Measurements from ENCODE around the gene CNTN4.

Gene CNTN4

GRCh38 chr3:2784627-2785026 lies 686.0 kb downstream of the CNTN4 start:
- Histone ChIP-seq H3K4me3 (ENCODE audit: low read length) (no peak overlapping the region), H4K20me1 (ENCODE audit: insufficient read depth, low read length) (no peaks in the 10 kb centered on the region), H2AFZ (ENCODE audit: low read length) (no peak overlapping the region), H3K9ac (ENCODE audit: low read length) (no peak overlapping the region), H3K4me2 (ENCODE audit: low read depth, low read length) (no peak overlapping the region), H3K9me2 (replicated peaks; ENCODE audit: insufficient read depth, low read length) (no peaks in the 10 kb centered on the region), H3K79me2 (ENCODE audit: low read length) (no peaks in the 10 kb centered on the region), H3K4me1 (ENCODE audit: low read length) (peaks cover 6% of the 10 kb centered on the region; the same call in 1 of the 2 replicates), H3F3A (ENCODE audit: insufficient read depth, low read length) (no peaks in the 10 kb centered on the region), H3K36me3 (replicated peaks; ENCODE audit: insufficient read depth, low read length) (no peaks in the 10 kb centered on the region), H3K27me3 (replicated peaks; ENCODE audit: insufficient read depth, low read length) (no peaks in the 10 kb centered on the region), H3K27ac (ENCODE audit: low read length) (no peak overlapping the region), H3K9me3 (replicated peaks; ENCODE audit: insufficient read depth, low read length) (no peaks in the 10 kb centered on the region)
- DNase-seq: no peak
- no peak for TF ChIP-seq EZH2phosphoT487 (IDR thresholded peaks at IDR 0.05; ENCODE audit: low read length)
- TF ChIP-seq, protein P1, sequence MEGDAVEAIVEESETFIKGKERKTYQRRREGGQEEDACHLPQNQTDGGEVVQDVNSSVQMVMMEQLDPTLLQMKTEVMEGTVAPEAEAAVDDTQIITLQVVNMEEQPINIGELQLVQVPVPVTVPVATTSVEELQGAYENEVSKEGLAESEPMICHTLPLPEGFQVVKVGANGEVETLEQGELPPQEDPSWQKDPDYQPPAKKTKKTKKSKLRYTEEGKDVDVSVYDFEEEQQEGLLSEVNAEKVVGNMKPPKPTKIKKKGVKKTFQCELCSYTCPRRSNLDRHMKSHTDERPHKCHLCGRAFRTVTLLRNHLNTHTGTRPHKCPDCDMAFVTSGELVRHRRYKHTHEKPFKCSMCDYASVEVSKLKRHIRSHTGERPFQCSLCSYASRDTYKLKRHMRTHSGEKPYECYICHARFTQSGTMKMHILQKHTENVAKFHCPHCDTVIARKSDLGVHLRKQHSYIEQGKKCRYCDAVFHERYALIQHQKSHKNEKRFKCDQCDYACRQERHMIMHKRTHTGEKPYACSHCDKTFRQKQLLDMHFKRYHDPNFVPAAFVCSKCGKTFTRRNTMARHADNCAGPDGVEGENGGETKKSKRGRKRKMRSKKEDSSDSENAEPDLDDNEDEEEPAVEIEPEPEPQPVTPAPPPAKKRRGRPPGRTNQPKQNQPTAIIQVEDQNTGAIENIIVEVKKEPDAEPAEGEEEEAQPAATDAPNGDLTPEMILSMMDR (IDR thresholded peaks at IDR 0.05; ENCODE audit: low read length): no peak
- no peak for TF ChIP-seq EZH2 (optimal IDR thresholded peaks at IDR 0.05; ENCODE audit: low read depth, low read length)

DNA sequence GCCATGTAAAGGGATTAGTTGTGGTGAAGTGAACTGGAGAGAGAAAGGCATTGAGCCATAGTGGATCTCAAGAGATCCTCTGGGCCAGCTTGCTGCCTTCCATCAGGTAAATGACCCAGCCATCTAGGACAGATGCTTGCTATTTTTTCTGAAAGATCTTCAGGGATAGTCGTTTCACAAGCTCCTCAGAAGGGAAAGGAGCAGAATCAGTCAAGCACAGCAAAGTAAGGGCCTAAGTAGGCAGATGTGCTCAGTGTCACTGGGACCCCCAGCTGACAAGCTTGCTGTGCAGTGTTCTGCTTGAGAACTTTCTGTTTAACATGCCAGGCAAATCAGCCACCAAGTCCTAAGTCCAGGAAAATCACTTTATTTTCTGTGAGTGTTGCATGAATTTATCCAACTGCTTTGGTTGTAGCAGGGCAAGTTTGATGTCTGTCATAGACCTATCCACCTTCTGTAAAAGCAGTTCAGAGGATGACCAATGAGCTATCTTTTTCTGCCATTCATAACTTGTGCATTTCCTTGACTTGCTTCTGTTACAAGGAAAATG lies 691.7 kb downstream of the CNTN4 start:
- no peak overlapping the region for H3K4me2 ChIP-seq (ENCODE audit: low read depth, low read length)
- TF ChIP-seq, protein P1 (IDR thresholded peaks at IDR 0.05; ENCODE audit: low read length): no peak
- no peak for DNase-seq

GRCh38 chr3:2792432-2792831 lies 693.8 kb downstream of the CNTN4 start:
- Histone ChIP-seq H3K27me3 (replicated peaks; ENCODE audit: insufficient read depth, low read length) (no peaks in the 10 kb centered on the region), H3F3A (ENCODE audit: insufficient read depth, low read length) (no peaks in the 10 kb centered on the region), H3K4me2 (ENCODE audit: low read depth, low read length) (no peak overlapping the region), H3K4me3 (ENCODE audit: low read length) (no peak overlapping the region), H3K79me2 (ENCODE audit: low read length) (no peaks in the 10 kb centered on the region), H3K36me3 (replicated peaks; ENCODE audit: insufficient read depth, low read length) (no peaks in the 10 kb centered on the region), H3K27ac (ENCODE audit: low read length) (no peak overlapping the region), H3K9me2 (replicated peaks; ENCODE audit: insufficient read depth, low read length) (no peaks in the 10 kb centered on the region), H3K9me3 (replicated peaks; ENCODE audit: insufficient read depth, low read length) (no peaks in the 10 kb centered on the region), H4K20me1 (ENCODE audit: insufficient read depth, low read length) (no peaks in the 10 kb centered on the region), H3K4me1 (ENCODE audit: low read length) (no peaks in the 10 kb centered on the region), H3K9ac (ENCODE audit: low read length) (no peak overlapping the region), H2AFZ (ENCODE audit: low read length) (no peak overlapping the region)
- TF ChIP-seq, protein P1 (IDR thresholded peaks at IDR 0.05; ENCODE audit: low read length): no peak
- DNase-seq: no peak

More for the DNA sequence above, 691.7 kb downstream of the CNTN4 start:
- Histone ChIP-seq H3K4me1 (ENCODE audit: low read length) (no peaks in the 10 kb centered on the region), H4K20me1 (ENCODE audit: insufficient read depth, low read length) (no peaks in the 10 kb centered on the region), H3F3A (ENCODE audit: insufficient read depth, low read length) (no peaks in the 10 kb centered on the region), H3K9me2 (replicated peaks; ENCODE audit: insufficient read depth, low read length) (no peaks in the 10 kb centered on the region), H3K9ac (ENCODE audit: low read length) (no peak overlapping the region), H3K27me3 (replicated peaks; ENCODE audit: insufficient read depth, low read length) (no peaks in the 10 kb centered on the region), H3K79me2 (ENCODE audit: low read length) (no peaks in the 10 kb centered on the region), H3K9me3 (replicated peaks; ENCODE audit: insufficient read depth, low read length) (no peaks in the 10 kb centered on the region), H3K27ac (ENCODE audit: low read length) (no peak overlapping the region), H3K36me3 (replicated peaks; ENCODE audit: insufficient read depth, low read length) (no peaks in the 10 kb centered on the region), H2AFZ (ENCODE audit: low read length) (no peak overlapping the region), H3K4me3 (ENCODE audit: low read length) (no peak overlapping the region)
